GM12873 (cell line): ENCODE measurements around the gene MBNL1.

Experiments used
- TF ChIP-seq, protein P1 (sequence below): IDR thresholded peaks from 2 replicates; pipeline ENCODE4 v1.5.1; 2012; ENCODE audit warnings: low read depth, mild to moderate bottlenecking, moderate library complexity, low read length, control low read depth; ENCODE audit not compliant: insufficient read depth; ENCODE audit errors: missing control alignments

MBNL1 gene

DNA sequence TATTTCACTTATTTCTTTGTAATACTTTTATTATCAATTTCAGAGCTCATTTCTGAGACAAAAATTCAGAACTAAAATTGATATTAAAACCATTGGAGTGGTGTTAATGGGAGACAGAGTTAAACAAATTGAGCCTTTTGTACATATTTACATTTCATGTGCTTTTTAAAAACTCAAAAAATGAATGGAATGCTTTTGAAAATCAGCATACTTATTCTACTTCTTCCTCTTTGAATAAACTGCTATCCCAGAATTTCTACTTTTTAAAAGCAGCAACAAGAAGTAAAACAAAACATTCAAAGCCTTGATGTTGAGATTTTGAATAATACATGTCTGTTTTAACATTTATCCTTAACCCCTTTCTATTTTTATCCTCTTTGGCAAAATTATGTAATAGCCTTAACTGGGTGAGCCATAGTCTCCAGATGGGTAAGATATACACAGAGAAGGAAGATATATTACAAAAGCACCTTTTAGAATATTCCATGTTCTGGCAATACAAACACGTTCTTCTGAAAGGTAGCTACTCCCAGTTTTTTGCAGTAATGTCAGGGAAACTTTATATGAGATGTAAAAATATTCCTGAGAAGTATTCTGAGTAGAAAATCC is 123.6 kb downstream of the MBNL1 start:
- TF ChIP-seq, protein P1, sequence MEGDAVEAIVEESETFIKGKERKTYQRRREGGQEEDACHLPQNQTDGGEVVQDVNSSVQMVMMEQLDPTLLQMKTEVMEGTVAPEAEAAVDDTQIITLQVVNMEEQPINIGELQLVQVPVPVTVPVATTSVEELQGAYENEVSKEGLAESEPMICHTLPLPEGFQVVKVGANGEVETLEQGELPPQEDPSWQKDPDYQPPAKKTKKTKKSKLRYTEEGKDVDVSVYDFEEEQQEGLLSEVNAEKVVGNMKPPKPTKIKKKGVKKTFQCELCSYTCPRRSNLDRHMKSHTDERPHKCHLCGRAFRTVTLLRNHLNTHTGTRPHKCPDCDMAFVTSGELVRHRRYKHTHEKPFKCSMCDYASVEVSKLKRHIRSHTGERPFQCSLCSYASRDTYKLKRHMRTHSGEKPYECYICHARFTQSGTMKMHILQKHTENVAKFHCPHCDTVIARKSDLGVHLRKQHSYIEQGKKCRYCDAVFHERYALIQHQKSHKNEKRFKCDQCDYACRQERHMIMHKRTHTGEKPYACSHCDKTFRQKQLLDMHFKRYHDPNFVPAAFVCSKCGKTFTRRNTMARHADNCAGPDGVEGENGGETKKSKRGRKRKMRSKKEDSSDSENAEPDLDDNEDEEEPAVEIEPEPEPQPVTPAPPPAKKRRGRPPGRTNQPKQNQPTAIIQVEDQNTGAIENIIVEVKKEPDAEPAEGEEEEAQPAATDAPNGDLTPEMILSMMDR = no peak

GRCh38 chr3:152394246-152394645 is 125.5 kb downstream of the MBNL1 start:
- TF ChIP-seq, protein P1 = no peak

DNA sequence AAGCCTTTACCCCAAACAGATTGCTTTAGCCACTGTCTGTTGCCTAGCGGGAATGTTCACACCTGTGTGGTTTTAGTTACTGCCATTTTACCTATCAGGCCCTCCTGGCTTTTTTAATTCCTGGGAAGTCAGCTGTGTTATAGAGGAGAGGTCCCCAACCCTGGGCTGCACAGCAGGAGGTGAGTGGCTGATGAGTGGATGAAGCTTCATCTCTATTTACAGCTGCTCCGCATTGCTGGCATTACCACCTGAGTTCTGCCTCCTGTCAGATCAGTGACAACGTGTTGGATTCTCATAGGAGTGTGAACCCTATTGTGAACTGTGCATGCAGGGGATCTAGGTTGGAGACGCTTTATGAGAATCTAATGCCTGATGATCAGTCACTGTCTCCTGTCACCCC is 127.0 kb downstream of the MBNL1 start:
- TF ChIP-seq, protein P1 = no peak

DNA sequence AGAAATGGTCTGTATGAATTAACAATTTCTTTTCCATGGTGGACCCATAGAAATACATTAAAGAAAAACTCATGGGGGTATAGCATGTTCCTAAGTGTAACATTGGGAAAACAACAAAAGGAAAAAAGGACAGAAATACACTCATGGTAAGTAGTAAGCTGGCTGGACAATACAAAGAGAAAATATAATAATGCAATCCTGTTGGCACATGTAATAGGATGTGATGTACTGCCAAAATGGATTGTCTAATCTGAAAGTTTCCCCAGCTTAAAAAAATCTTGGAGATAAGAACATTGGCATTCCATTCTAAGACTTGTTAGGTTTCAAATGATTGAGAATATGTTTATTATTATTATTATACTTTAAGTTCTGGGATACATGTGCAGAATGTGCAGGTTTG is 128.1 kb downstream of the MBNL1 start:
- TF ChIP-seq, protein P1 = no peak

GRCh38 chr3:152398495-152398894 is 129.8 kb downstream of the MBNL1 start:
- TF ChIP-seq, protein P1 = no peak

- TF ChIP-seq, protein P1 = no peak
Measured at GRCh38 chr3:152399374-152399773, 130.6 kb downstream of the MBNL1 start.

DNA sequence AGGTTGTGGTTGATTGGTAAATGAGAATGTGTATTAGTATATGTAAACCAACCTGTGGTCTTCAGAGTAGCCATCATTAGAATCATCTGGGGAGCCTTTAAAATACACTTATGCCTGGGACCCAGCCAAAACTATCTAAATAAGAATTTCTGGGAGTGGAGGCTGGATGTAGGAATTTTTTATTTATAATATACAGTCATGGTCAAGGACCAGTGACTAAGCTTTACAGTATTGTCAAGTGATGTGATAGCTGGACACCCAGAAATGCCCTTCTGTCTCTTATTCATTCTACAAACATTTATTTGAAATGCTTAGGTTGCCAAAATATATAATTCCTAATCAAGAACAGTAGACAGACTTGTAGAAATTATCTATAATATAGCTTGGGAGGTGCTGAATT is 132.2 kb downstream of the MBNL1 start:
- TF ChIP-seq, protein P1 = no peak
